Trophoblast cell (in vitro differentiated cells and primary cell): ENCODE measurements around the gene AZU1.
"Not testable (repeated sequence)": the region's sequence is repeated elsewhere in the genome, so short reads cannot be mapped to it uniquely, and the experiment has no call there.

Experiments used
- DNase-seq, 2 donors: peaks; one replicate each; pipeline ENCODE4 v3.0.0-alpha.2; 2016
- H2AFZ ChIP-seq: 2 replicates; pipeline ENCODE4 v1.6.1; 2013; ENCODE audit warnings: low read length, moderate library complexity, mild to moderate bottlenecking; ENCODE audit not compliant: insufficient read depth, poor library complexity
- H2AK5ac ChIP-seq: 2 replicates; pipeline ENCODE4 v1.6.1; 2013; ENCODE audit warnings: mild to moderate bottlenecking, low read length
- H2BK120ac ChIP-seq: 2 replicates; pipeline ENCODE4 v1.6.1; 2013; ENCODE audit warnings: low read length, mild to moderate bottlenecking, moderate library complexity; ENCODE audit not compliant: insufficient read depth, poor library complexity
- H2BK12ac ChIP-seq: 2 replicates; pipeline ENCODE4 v1.6.1; 2013; ENCODE audit warnings: mild to moderate bottlenecking, low read length, moderate library complexity
- H2BK5ac ChIP-seq: 2 replicates; pipeline ENCODE4 v1.6.1; 2013; ENCODE audit warnings: low read length, low read depth, moderate library complexity, mild to moderate bottlenecking; ENCODE audit not compliant: poor library complexity
- H3K14ac ChIP-seq: 2 replicates; pipeline ENCODE4 v1.6.1; 2013; ENCODE audit warnings: mild to moderate bottlenecking, low read length
- H3K18ac ChIP-seq: 2 replicates; pipeline ENCODE4 v1.6.1; 2013; ENCODE audit warnings: mild to moderate bottlenecking, low read length
- H3K23ac ChIP-seq: 2 replicates; pipeline ENCODE4 v1.6.1; 2013; ENCODE audit warnings: low read length
- H3K27ac ChIP-seq: 2 replicates; pipeline ENCODE4 v1.5.1; 2013; ENCODE audit warnings: low read depth, mild to moderate bottlenecking, inconsistent platforms, low read length, moderate library complexity
- H3K27me3 ChIP-seq: 2 replicates; pipeline ENCODE4 v1.6.1; 2013; ENCODE audit warnings: inconsistent platforms, mild to moderate bottlenecking, low read length, moderate library complexity; ENCODE audit not compliant: insufficient read depth
- H3K36me3 ChIP-seq, 2 experiments: 1 replicate in 1 of 2; 2 replicates in 1 of 2; pipeline ENCODE4 v1.6.1; 2013; ENCODE audit warnings: low read length in 2 of 2, mild to moderate bottlenecking in 2 of 2, moderate library complexity in 1 of 2; ENCODE audit not compliant: insufficient read depth in 2 of 2, control insufficient read depth in 1 of 2
- H3K4ac ChIP-seq: 2 replicates; pipeline ENCODE4 v1.6.1; 2013; ENCODE audit warnings: low read depth, mild to moderate bottlenecking, low read length, moderate library complexity
- H3K4me1 ChIP-seq, 2 experiments: 1 replicate in 1 of 2; 2 replicates in 1 of 2; pipeline ENCODE4 v1.6.1; 2013; ENCODE audit warnings: low read length in 2 of 2, mild to moderate bottlenecking in 2 of 2, moderate library complexity in 1 of 2; ENCODE audit not compliant: insufficient read depth in 2 of 2, control insufficient read depth in 1 of 2
- H3K4me2 ChIP-seq: 2 replicates; pipeline ENCODE4 v1.6.1; 2013; ENCODE audit warnings: inconsistent platforms, mild to moderate bottlenecking, low read length, moderate library complexity
- H3K4me3 ChIP-seq: 2 replicates; pipeline ENCODE4 v1.5.1; 2013; ENCODE audit warnings: mild to moderate bottlenecking, low read depth, low read length, inconsistent platforms
- H3K79me1 ChIP-seq: one replicate; pipeline ENCODE4 v1.6.1; 2013; ENCODE audit warnings: low read length
- H3K79me2 ChIP-seq: 2 replicates; pipeline ENCODE4 v1.6.1; 2013; ENCODE audit warnings: low read length, mild to moderate bottlenecking; ENCODE audit not compliant: control insufficient read depth, insufficient read depth, poor library complexity
- H3K9ac ChIP-seq: 2 replicates; pipeline ENCODE4 v1.6.1; 2013; ENCODE audit warnings: mild to moderate bottlenecking, low read length
- H3K9me3 ChIP-seq: 2 replicates; pipeline ENCODE4 v1.6.1; 2013; ENCODE audit warnings: low read depth, mild to moderate bottlenecking, control low read depth, inconsistent platforms, low read length; ENCODE audit not compliant: insufficient read depth
- H4K12ac ChIP-seq: 2 replicates; pipeline ENCODE4 v1.6.1; 2013; ENCODE audit warnings: low read depth, mild to moderate bottlenecking, low read length, moderate library complexity
- H4K8ac ChIP-seq: 2 replicates; pipeline ENCODE4 v1.6.1; 2013; ENCODE audit warnings: low read depth, mild to moderate bottlenecking, low read length, moderate library complexity
- H4K91ac ChIP-seq: one replicate; pipeline ENCODE4 v1.6.1; 2013; ENCODE audit warnings: low read depth, mild to moderate bottlenecking, low read length, moderate library complexity
- WGBS: extraction: QIAGEN DNeasy Blood & Tissue Kit; methylation state at CpG from one replicate; pipeline ENCODE4 v1.1.7; 2013; ENCODE audit warnings: missing lambda C conversion rate; ENCODE audit not compliant: insufficient read length, insufficient coverage; ENCODE audit errors: extremely low coverage; 5-methylcytosine and 5-hydroxymethylcytosine counted together

The AZU1 gene

GRCh38 chr19:876780-877314 lies 49.2 kb downstream of the AZU1 start:
- Histone ChIP-seq H4K12ac (no peak overlapping the region), H3K23ac (no peak overlapping the region), H3K4me1 (no peaks in the 10 kb centered on the region), H2BK5ac (no peak overlapping the region), H3K27me3 (no peaks in the 10 kb centered on the region), H3K9ac (no peak overlapping the region), H3K14ac (no peak overlapping the region), H2AFZ (no peak overlapping the region), H2BK120ac (no peak overlapping the region), H3K18ac (no peak overlapping the region), H3K9me3 (peaks cover 4% of the 10 kb centered on the region), H2AK5ac (no peak overlapping the region), H3K4me3 (no peak overlapping the region), H3K79me1 (no peaks in the 10 kb centered on the region), H3K4me2 (peak overlapping the region; percentile 1), H3K79me2 (no peaks in the 10 kb centered on the region), H4K91ac (no peak overlapping the region), H3K27ac (no peak overlapping the region), H4K8ac (no peak overlapping the region), H3K36me3 (peaks cover 55 to 60% of the 10 kb centered on the region in 2 experiments), H3K4ac (no peak overlapping the region), H2BK12ac (no peak overlapping the region)
- DNase-seq: no peak
- no CpG with 5 or more reads among the region's 29 CpGs for WGBS

GRCh38 chr19:877992-878660 lies 50.5 kb downstream of the AZU1 start:
- not testable (repeated sequence) for H2AFZ ChIP-seq, H3K79me2 ChIP-seq, H4K8ac ChIP-seq, H3K9ac ChIP-seq, H3K27me3 ChIP-seq, DNase-seq, H3K27ac ChIP-seq, H3K79me1 ChIP-seq, H2AK5ac ChIP-seq, H2BK12ac ChIP-seq, H2BK120ac ChIP-seq, H4K91ac ChIP-seq, H3K4ac ChIP-seq, H3K4me1 ChIP-seq, H3K4me3 ChIP-seq, H3K14ac ChIP-seq, H3K9me3 ChIP-seq, H4K12ac ChIP-seq, H2BK5ac ChIP-seq, H3K4me2 ChIP-seq, H3K23ac ChIP-seq, H3K18ac ChIP-seq
- no CpG with 5 or more reads among the region's 23 CpGs for WGBS
- peaks cover 63 to 73% of the 10 kb centered on the region in 2 experiments for H3K36me3 ChIP-seq

GRCh38 chr19:878751-879561 lies 51.3 kb downstream of the AZU1 start:
- WGBS: no CpG with 5 or more reads among the region's 24 CpGs

GRCh38 chr19:879711-880438 lies 52.2 kb downstream of the AZU1 start:
- Histone ChIP-seq H3K27ac (no peak overlapping the region), H3K23ac (no peak overlapping the region), H3K18ac (no peak overlapping the region), H4K12ac (no peak overlapping the region), H4K91ac (no peak overlapping the region), H3K79me1 (peaks cover 8% of the 10 kb centered on the region), H3K4me1 (peaks cover 17 to 18% of the 10 kb centered on the region in 2 experiments), H2AK5ac (no peak overlapping the region), H3K4me3 (no peak overlapping the region), H3K14ac (no peak overlapping the region), H2AFZ (no peak overlapping the region), H3K79me2 (peaks cover 2% of the 10 kb centered on the region), H3K9ac (no peak overlapping the region), H4K8ac (no peak overlapping the region), H2BK5ac (no peak overlapping the region), H3K4ac (no peak overlapping the region), H3K27me3 (no peaks in the 10 kb centered on the region), H2BK120ac (no peak overlapping the region), H2BK12ac (no peak overlapping the region), H3K36me3 (peaks cover 61 to 70% of the 10 kb centered on the region in 2 experiments), H3K4me2 (no peak overlapping the region), H3K9me3 (peaks cover 9% of the 10 kb centered on the region)
- no peak for DNase-seq
- no CpG with 5 or more reads among the region's 37 CpGs for WGBS

More at GRCh38 chr19:878751-879561, 51.3 kb downstream of the AZU1 start:
- H4K8ac ChIP-seq, H4K91ac ChIP-seq, DNase-seq, H2BK12ac ChIP-seq, H3K4me3 ChIP-seq, H2BK5ac ChIP-seq, H2AFZ ChIP-seq, H3K79me2 ChIP-seq, H2BK120ac ChIP-seq, H3K9ac ChIP-seq, H3K4me2 ChIP-seq, H2AK5ac ChIP-seq, H3K9me3 ChIP-seq, H3K4me1 ChIP-seq, H3K14ac ChIP-seq, H3K23ac ChIP-seq, H4K12ac ChIP-seq, H3K27me3 ChIP-seq, H3K27ac ChIP-seq, H3K79me1 ChIP-seq, H3K4ac ChIP-seq, H3K18ac ChIP-seq: not testable (repeated sequence)
- H3K36me3 ChIP-seq: peaks cover 60 to 70% of the 10 kb centered on the region in 2 experiments
